Kidney epithelial cell (primary cell): Measurements from ENCODE around the gene MAPK14. TPM values are rescaled to one million over a fixed set of nuclear protein-coding genes. Genes with fewer than 3 reads are reported as not detected.

Experiments
- DNase-seq: peaks from one replicate; pipeline ENCODE4 v3.0.0-alpha.2; 2010; ENCODE audit warnings: low read depth
- H3K27me3 ChIP-seq: 2 replicates; pipeline ENCODE4 v1.6.0; 2011; ENCODE audit warnings: low read length; ENCODE audit not compliant: control insufficient read depth, insufficient read depth
- H3K36me3 ChIP-seq: 2 replicates; pipeline ENCODE4 v1.5.1; 2011; ENCODE audit warnings: low read length; ENCODE audit not compliant: control insufficient read depth, insufficient read depth
- H3K4me3 ChIP-seq: 2 replicates; pipeline ENCODE4 v1.5.1; 2011; ENCODE audit warnings: low read depth, mild to moderate bottlenecking, control low read depth, low read length
- CTCF ChIP-seq: IDR thresholded peaks from 2 replicates; pipeline ENCODE4 v1.5.1; 2011; ENCODE audit warnings: mild to moderate bottlenecking, moderate library complexity, low read length, control low read depth, inconsistent platforms; ENCODE audit not compliant: insufficient read depth, poor library complexity, severe bottlenecking
- total RNA-seq: library from RNA; depleted of rRNA; stranded (reverse); fragments of >200 nt; gene quantifications from 2 replicates; pipeline ENCODE4 v1.2.3, GENCODE V29; 2015

The MAPK14 gene
- total RNA-seq, 1 donor from 2014 or later: 35.9 TPM

GRCh38 chr6:36136551-36136950 is 108.9 kb downstream of the MAPK14 start:
- no peak for TF ChIP-seq CTCF
- no peak for DNase-seq
- H3K36me3 ChIP-seq: no peaks in the 10 kb centered on the region

GRCh38 chr6:36138667-36139066 is 111.1 kb downstream of the MAPK14 start:
- TF ChIP-seq CTCF: no peak
- Histone ChIP-seq H3K4me3 (no peak overlapping the region), H3K36me3 (no peaks in the 10 kb centered on the region), H3K27me3 (no peaks in the 10 kb centered on the region)
- no peak for DNase-seq

More at GRCh38 chr6:36136551-36136950, 108.9 kb downstream of the MAPK14 start:
- H3K27me3 ChIP-seq: no peaks in the 10 kb centered on the region
- H3K4me3 ChIP-seq: no peak overlapping the region

GRCh38 chr6:36139431-36139830 is 111.8 kb downstream of the MAPK14 start:
- Histone ChIP-seq H3K36me3 (no peaks in the 10 kb centered on the region), H3K27me3 (no peaks in the 10 kb centered on the region), H3K4me3 (no peak overlapping the region)
- TF ChIP-seq CTCF: peak; percentile 25
- DNase-seq: no peak

- no peak for DNase-seq
- Histone ChIP-seq H3K4me3 (no peak overlapping the region), H3K27me3 (no peaks in the 10 kb centered on the region), H3K36me3 (no peaks in the 10 kb centered on the region)
- TF ChIP-seq CTCF: no peak
These were observed 112.5 kb downstream of the MAPK14 start for GRCh38 chr6:36139991-36140710.

- DNase-seq: no peak
- Histone ChIP-seq H3K27me3 (no peaks in the 10 kb centered on the region), H3K36me3 (no peaks in the 10 kb centered on the region), H3K4me3 (no peak overlapping the region)
- no peak for TF ChIP-seq CTCF
These were observed 113.5 kb downstream of the MAPK14 start for GRCh38 chr6:36141091-36141490.

GRCh38 chr6:36141961-36142360 is 114.4 kb downstream of the MAPK14 start:
- Histone ChIP-seq H3K27me3 (no peaks in the 10 kb centered on the region), H3K4me3 (no peak overlapping the region), H3K36me3 (no peaks in the 10 kb centered on the region)
- no peak for DNase-seq
- no peak for TF ChIP-seq CTCF
